Medulla oblongata (tissue), 1 donor: ENCODE results near the gene FNDC5.
"Not testable (repeated sequence)": the region's sequence is repeated elsewhere in the genome, so short reads cannot be mapped to it uniquely, and the experiment has no call there.

ENCODE experiments used
- DNase-seq: peaks from one replicate; pipeline ENCODE4 v3.0.0-alpha.2; 2015; ENCODE audit errors: extremely low spot score

FNDC5 gene

DNA sequence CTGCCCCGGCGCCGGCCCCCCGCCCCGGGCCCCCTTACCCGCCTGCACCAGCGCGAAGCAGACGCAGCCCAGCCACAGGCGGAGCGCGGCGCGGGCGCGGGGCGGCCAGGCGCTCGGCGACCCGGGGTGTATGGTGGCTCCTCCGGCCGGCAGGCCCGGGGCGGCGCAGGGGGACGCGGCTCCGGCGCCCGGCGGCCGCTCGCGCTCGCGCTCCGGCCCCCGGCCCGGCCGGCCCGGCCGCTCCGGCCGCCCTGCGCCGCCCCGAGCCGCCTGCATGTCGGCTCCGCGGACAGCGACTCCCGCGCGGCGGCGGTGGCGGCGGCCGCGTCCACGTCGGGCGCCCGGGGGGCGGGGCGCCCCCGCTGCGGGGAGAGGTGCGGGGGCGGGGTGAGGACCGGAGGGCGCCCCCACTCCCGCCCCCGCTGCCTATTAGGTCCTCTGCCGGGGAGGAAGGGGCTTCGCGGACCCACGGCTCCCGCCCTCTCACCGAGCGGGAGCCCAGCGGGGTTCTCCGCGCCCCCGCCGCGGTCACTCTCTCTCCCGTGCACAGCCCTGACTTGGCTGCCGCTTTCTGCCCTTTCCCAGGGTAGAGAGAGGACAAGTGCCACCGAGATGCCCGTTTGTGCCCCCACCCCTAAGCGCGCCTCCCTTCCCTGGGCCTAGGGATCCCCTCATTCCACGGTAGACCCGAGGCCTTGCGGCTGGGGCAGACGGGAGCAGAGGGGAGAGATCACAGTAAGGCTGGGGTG lies at the start of gene FNDC5:
Gene FNDC5 (minus strand): TSS at position 298 of the 749 bp plus-strand sequence.
- DNase-seq: no peak

DNA sequence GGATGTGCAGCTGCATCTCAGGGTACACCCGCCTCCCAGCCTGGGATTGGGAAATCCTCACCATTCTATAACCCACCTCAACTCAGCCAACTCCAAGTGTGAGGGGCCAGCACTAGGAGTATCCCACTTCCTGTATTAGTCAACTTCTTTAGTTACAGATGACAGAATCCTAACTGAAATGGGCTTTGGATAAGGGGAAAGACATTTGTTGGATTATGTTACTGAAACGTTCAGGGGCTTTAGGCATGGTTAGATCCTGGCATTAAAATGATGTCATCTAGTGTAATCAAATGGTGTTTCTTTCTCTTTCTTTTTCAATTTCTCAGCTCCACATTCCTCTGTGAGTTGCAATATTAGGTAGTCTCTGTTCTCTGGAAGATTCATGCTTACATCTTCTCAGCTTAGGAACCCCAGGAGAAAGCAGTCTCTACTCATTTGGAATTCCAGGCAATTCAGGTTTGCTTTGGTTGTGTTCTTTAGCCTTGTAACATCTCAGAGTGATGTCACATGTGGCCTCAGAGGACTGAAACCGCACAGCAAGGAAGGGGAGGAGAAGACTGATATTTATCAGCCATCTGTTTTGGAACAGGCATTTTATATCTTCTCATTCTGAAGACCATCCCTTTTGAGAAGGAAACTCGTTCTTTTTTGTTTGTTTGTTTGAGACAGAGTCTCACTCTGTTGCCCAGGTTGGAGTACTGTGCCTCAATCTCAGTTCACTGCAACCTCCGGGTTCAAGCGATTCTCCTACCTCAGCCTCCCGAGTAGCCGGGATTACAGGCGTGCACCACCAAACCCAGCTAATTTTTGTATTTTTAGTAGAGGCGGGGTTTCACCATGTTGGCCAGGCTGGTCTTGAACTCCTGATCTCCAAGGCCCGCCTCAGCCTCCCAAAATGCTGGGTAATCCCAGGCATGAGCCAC lies 49.4 kb upstream of the FNDC5 start:
- DNase-seq: no peak

GRCh38 chr1:32918179-32918578 lies 47.5 kb upstream of the FNDC5 start:
- no peak for DNase-seq

- no peak for DNase-seq
These were observed 46.8 kb upstream of the FNDC5 start for GRCh38 chr1:32917521-32917920.

- no peak for DNase-seq
These were observed 45.3 kb upstream of the FNDC5 start for GRCh38 chr1:32915766-32916706.

GRCh38 chr1:32910319-32910718 lies 39.6 kb upstream of the FNDC5 start:
- DNase-seq: no peak

DNA sequence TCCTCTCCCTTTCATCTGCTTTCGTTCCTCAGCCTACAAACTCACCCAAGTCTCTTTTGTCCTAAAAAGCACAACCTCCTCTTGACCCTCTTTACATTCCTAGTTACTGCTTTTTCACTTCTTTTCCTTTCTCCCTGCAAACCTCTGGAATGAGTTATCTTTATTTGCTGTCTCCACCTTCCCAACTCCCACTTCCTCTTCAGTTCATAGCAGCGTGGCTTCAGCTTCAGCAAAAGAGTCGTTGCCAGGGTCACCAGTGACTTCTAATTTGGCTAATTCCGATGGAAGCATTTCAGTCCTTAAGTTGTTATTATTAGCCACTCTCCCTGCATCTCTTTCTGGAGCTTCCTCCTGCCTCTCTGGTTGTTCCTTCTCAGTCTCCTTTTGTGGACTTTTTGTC lies 36.7 kb upstream of the FNDC5 start:
- DNase-seq: no peak

DNA sequence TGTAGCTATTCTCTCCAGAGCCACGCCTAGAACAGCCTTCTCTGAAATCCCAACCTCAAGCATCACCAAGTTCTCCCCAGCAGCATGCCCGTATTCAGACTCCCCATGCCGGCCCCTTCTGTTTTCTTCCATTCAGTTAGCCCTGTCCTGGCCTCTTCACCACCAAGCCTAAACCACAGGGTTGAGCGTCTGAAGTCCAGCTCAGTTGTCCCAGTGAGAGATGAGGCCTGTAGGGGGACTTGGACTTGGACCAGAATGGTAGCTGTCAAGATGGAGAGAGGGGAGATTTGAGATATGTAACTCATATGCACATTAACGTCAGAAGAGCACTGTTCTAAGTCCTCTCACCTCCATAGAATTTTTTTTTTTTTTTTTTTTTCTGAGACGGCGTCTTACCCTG lies 35.9 kb upstream of the FNDC5 start:
- DNase-seq: no peak

GRCh38 chr1:32905588-32905987 lies 34.9 kb upstream of the FNDC5 start:
- not testable (repeated sequence) for DNase-seq

DNA sequence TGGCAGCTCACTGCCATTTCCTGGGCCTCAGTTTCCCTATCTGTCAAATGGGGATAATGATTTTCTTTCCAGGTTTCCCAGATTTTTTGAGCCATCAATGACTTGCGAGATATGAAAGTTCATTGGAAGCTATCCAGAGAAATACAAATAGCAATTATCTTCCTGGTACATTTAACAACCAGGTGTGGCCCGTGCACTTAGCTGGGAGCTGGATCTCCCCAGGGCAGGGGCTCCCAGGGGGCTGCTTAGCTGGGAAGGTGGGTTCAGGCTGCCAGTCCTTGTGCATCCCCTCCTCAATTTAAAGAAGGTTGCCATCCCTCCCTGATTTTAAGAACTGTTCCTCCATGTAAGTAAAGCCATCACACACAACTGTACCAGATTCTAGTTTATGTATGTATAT lies 34.1 kb upstream of the FNDC5 start:
- DNase-seq: no peak

- no peak for DNase-seq
These were observed 33.5 kb upstream of the FNDC5 start for GRCh38 chr1:32903991-32904785.

- DNase-seq: no peak
These were observed 31.8 kb upstream of the FNDC5 start for GRCh38 chr1:32902535-32902920.

GRCh38 chr1:32901823-32902534 lies 31.3 kb upstream of the FNDC5 start:
- DNase-seq: no peak

DNA sequence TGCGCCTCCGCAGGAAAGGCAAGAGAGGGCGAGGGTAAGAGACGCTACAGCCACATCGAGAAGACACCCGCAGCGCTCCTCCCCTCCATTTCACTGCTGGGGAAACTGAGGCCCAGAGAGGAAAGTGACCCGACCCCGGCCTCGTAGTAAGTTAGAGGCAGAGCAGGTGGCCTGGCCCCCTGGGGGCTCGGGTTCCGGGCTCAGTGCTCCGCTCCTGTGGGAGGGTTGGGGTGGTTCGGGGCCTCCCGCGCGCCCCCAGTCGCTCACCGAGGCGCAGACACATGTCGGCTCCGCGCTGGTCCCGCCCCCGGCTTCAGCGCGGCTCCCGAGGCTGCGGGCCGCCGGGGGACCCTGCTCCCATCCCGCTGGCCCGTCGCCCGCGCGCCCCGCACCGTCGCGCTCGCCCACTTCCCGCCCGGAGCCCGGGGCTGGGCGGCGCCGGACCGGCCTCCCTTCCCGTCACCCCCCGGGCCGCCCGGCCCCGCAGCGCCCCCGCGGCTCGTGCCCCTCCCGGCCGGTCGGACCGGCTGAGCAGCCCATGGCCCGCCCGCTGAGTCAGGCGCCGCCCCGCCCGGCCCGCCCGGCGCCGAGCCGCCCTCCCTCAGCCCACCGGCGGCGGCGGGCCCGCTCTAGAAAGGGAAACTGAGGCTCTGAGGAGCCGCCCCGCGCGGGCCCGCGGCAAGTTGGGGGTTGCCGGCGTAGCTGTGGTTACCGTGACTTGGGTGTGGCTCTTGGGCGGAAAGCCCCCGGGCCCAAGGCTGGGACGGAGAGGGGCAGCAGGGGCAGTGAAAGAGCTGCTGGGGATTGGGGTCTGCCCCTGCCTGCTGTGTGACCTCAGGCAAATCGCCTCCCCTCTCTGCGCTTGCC lies 30.5 kb upstream of the FNDC5 start, which contains the start of gene TMEM54:
Gene TMEM54 (minus strand): TSS at position 434 of the 867 bp plus-strand sequence. CDS start 151 bp downstream, at position 283.
- DNase-seq: peak; percentile 42

GRCh38 chr1:32900371-32900955 lies 29.8 kb upstream of the FNDC5 start:
- no peak for DNase-seq

- no peak for DNase-seq
These were observed 29.0 kb upstream of the FNDC5 start for GRCh38 chr1:32899586-32900296.

- DNase-seq: no peak
These were observed 28.2 kb upstream of the FNDC5 start for GRCh38 chr1:32898958-32899357.

- no peak for DNase-seq
These were observed 27.3 kb upstream of the FNDC5 start for GRCh38 chr1:32898056-32898455.
